NOMO-1 (cell line): ENCODE measurements around the gene S100A4.
"Not testable (repeated sequence)": the region's sequence is repeated elsewhere in the genome, so short reads cannot be mapped to it uniquely, and the experiment has no call there.

Experiments
- DNase-seq, 2 experiments: peaks; one replicate each; lab custom pipeline; 2025; ENCODE audit not compliant: unreplicated experiment in 2 of 2; lab: John Stamatoyannopoulos, UW

The S100A4 gene

DNA sequence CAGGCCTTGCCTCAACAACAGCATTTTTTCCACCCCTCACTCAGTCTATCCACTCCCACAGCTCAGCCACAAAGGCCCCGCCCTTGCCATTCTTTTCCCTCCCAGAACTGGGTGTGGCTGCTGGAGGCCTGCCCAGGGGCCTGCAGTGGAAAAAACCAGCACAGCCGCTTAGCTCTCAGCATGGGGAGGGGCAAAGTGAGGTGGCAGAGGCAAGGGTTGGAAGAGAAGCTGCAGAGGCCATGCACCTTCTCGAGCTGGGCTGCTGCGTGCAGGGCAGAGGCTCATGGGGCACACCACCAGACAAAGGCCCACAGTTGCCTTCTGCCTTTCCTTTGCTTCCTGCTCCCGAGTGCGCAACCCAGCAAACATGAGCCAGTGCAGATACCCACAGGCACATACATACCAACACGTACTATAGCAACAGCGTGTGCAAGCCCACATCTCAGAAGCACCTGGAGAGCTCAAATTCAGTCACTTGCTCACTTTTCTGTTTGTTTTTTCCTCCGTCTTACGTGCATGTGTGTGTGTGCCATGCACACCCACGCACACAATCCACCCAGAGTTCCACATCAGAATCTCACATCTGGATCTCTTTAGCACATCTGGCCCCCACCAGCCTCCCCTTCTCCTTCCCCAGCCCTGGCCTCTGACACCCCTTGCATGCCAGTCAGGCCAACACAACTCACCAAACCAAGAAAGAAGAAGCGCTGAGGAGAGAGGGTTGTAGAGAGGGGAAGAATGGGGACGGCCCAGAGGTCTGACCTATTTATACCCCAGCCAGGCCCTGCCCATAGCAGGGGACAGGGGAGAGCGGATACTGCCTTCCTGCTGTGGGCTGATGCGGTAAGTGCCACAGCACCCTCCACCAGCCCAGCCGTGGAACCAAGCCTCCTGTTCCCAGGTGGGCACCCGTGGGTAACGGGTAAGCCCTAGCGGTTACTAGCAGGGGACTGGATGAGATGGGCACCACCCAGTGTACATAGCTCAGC is at the start of gene S100A4:
Gene S100A4, minus strand, starts transcription at position 740 of the 989 bp plus-strand sequence. CDS start 1,012 bp downstream, outside the sequence.
- peak; percentile 95 to 97 for DNase-seq

DNA sequence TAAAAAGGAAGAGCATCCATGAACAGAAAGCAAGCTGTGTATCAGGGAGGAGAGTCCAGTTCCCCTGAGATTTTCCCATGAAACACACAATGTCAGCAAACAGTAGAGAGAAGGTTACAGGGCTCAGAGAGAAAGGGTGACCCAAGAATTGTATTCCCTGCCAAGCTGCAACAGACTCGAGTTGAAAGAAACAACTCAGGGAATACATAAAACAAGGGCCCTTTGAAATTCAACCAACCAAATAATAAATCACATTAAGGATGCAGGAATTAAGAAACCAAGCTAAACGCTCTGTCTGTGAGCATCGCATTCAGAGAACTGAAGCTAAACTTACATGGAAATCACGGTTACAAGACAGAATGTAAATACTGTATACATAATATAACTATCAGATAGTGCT is 47.1 kb upstream of the S100A4 start:
- DNase-seq: no peak

DNA sequence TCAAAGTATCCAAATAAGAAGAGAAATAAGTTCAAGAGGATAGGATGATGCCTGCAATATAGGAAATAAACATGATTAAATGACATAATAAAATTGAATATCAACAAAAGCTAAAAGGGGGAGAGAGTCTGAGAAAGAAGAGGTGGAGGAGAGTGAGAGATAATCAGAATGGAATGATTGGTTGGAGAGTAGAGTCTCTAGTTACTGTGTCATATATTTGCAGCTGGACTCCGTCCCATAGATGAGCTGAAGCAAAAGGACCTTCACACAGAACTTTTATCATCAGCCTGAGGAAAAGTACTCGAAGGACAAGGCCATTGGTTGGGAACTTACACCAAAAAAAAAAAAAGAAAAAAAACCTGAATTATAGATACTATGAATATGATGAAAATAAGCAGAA is 42.9 kb upstream of the S100A4 start:
- no peak for DNase-seq

DNA sequence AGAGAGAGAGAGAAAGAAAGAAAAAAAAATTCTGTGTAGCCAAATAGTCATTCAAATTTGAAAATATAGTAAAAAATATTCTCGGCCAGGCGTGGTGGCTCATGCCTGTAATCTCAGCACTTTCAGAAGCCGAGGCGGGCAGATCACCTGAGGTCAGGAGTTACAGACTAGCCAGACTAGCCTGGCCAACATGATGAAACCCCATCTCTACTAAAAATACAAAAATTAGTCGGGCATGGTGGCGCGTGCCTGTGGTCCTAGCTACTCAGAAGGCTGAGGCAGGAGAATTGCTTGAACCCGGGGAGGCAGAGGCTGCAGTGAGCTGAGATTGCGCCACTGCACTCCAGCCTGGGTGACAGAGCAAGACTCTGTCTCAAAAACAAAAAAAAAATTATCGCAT is 42.4 kb upstream of the S100A4 start:
- not testable (repeated sequence) for DNase-seq

DNA sequence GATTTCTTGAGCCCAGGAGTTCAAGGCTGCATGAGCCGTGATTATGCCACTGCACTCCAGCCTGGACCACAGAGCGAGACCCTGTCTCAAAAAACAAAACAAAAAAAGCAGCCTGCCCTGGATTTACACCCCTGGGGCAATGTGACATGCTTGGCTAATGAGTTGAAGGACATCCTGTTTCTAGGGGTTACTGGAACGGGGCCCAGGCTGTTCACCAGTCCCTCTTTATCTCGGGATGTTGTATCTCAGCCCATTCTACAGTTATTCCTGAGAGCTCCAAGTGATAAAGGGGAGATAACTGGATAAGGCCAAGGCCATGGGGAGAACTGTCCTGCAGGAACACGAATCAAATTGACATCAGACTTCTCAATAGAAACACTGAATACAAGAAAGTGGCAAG is 41.7 kb upstream of the S100A4 start:
- no peak for DNase-seq

DNA sequence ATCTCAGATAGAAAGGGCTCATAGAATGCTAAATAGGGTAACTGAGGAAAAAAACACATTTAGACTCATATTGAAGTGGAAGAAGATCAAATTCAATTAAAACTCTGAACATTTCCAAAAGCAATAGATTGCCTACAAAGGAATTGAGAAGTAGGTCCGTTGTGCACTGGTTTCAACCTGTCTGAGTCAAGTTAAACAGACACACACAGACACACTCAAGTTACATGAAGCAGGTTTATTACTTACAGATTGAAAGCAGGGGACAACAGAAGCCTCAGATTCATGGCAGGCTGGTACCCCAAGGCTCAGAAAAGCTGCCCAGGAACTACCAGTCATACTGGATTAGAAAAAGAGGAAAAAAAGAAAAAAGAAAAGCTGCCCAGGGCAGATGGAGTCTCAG is 40.7 kb upstream of the S100A4 start:
- no peak for DNase-seq

DNA sequence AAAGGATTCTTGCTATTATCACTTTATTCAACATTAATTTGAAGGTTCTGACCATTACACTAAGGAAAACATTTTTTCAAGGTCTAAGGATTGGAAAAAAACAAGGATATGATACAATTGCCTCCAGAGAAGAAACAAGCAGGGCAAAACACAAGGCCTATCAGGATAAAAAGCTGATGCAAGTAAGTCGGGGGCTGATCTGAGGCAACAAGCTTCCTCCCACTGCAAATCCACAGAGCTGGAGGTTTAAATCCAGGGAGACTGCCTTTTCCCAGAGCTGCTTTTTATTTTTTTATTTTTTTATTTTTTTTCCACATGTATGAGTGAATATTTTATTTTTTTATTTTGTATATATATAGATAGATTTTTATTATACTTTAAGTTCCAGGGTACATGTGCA is 39.4 kb upstream of the S100A4 start:
- DNase-seq: no peak

DNA sequence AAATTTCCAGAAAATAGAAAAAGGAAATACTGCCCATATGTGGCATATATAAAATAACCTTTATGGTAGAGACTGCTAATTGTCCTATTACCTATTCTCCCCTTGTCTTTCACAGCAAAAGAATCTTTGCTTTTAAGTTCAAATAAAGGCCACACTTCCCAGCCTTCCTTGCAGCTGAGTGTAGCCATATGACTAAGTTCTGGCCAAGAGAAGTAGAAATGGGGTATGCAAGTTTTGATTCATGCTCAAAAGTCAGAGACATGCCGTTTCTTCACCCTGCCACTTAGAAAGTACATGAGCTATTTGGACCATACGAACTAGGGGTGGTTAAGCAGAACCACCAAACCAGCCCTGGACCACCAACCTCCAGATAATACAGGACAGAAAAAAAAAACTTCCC is 38.4 kb upstream of the S100A4 start:
- no peak for DNase-seq

DNA sequence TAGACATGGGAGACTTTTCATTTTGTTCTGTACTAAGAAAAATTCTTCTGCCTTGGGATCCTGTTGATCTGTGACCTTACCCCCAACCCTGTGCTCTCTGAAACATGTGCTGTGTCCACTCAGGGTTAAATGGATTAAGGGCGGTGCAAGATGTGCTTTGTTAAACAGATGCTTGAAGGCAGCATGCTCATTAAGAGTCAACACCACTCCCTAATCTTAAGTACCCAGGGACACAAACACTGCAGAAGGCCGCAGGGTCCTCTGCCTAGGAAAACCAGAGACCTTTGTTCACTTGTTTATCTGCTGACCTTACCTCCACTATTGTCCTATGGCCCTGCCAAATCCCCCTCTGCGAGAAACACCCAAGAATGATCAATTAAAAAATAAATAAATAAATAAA is 37.9 kb upstream of the S100A4 start:
- DNase-seq: not testable (repeated sequence)

DNA sequence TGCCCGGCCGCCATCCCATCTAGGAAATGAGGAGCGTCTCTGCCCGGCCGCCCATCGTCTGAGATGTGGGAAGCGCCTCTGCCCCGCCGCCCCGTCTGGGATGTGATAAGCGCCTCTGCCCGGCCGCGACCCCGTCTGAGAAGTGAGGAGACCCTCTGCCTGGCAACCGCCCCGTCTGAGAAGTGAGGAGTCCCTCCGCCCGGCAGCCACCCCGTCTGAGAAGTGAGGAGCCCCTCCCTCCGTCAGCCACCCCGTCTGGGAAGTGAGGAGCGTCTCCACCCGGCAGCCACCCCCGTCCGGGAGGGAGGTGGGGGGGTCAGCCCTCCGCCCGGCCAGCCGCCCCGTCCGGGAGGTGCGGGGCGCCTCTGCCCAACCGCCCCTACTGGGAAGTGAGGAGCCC is 37.2 kb upstream of the S100A4 start:
- DNase-seq: not testable (repeated sequence)

DNA sequence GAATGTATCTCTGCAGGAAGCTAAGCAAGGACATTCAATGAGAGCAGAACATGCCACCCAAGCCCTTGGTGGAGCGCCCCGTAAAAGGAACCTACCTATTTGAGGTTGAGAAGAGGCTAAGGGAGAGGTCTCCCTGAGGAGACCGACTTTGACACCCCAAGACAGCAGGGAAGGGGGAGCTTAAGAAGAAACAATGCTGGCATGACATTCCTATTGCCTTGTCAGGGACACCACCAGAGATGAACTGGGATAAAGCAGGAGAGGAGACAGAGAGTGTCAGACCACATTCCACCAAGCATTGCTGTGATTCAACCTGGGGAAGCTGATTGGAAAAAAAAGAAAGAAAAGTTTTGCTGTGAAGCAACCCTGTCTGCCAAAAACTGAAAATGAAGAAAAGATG is 33.3 kb upstream of the S100A4 start:
- no peak for DNase-seq

DNA sequence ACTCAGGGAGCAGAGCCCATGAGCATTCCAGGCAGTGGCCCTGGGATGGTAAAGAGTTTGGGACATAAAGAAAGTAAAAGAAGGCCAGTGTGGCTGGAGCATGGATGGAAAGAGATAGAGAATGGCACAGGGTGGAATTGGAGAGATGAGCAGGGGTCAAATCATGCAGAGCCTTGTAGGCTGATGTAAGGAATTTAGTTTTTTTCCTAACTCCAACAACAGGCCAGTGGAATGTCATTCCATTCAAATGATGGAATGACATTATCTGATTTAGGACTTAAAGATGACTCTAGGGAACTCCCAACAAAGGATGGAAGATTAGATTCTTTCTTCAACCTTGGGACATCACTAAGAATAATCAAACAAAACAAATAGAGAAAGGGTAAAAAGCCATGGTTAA is 32.9 kb upstream of the S100A4 start:
- no peak for DNase-seq

DNA sequence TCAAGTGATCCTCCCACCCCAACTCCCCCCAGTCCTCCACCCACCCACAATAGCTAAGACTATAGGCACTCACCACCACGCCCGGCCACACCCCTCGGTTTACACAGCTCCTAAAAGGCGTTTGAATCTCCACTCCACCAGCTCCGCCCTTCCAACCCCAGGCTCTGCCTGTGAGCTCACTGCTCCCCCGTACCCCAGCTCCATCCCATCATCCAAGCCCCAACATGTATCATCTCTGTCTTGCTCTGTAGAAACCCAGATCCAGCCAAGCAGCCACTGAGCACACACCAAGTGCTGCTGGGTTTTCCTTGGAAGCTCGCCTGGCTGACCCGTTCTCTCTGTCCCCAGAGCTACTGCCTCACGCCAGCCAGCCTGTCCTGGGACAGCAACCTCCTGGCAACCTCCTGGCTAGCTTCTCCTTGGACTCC is 32.0 kb upstream of the S100A4 start:
- no peak for DNase-seq

DNA sequence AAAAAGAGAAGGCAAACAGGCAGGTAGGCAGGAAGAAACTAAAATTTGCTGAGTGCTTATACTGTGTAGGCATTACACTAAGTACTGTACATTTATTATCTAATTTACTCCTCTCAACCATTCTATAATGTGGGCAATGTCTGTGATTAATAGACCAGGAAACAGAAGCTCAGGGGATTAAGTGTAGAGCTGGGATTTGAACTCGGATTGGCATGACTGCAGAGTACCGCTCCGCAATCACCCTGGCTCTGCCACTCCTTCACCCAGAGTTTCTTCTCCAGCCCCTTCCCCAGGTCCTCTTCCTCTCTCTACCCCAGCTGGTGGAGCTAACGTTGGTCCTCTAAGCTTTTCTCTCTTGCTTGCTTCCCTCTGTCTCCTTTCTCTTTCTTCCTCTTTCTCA is 31.5 kb upstream of the S100A4 start:
- DNase-seq: peak in 1 of 2 experiments; percentile 52

DNA sequence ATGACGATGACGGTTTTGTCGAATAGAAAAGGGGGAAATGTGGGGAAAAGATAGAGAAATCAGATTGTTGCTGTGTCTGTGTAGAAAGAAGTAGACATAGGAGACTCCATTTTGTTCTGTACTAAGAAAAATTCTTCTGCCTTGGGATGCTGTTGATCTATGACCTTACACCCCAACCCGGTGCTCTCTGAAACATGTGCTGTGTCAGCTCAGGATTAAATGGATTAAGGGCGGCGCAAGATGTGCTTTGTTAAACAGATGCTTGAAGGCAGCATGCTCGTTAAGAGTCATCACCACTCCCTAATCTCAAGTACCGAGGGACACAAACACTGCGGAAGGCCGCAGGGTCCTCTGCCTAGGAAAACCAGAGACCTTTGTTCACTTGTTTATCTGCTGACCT is 29.9 kb upstream of the S100A4 start:
- DNase-seq: not testable (repeated sequence)

DNA sequence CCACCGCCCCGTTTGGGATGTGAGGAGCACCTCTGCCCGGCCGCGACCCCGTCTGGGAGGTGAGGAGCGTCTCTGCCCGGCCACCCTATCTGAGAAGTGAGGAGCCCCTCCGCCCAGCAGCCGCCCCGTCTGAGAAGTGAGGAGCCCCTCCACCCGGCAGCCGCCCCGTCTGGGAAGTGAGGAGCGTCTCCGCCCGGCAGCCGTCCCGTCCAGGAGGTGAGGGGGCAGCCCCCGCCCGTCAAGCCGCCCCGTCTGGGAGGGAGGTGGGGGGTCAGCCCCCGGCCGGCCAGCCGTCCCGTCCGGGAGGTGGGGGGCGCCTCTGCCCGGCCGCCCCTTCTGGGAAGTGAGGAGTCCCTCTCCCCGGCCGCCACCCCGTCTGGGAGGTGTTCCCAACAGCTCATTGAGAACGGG is 29.5 kb upstream of the S100A4 start:
- not testable (repeated sequence) for DNase-seq

DNA sequence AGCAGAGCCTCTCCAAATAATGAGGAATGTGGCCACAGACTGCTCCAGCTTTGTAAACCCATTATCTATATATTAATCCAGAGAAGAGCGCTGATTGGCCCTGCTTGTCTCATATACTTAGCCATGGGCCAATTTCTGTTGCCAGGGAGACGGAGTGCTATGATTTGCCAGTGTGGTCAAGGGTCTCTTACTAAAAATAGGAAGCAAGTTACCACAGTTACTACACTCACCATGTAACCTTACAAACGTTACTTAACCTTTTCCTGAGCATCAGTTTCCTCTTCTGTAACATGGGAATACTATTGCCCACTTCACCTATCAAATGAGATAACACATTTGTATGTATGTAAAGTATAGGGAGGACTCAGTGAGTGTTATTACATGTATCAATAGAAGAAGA is 27.7 kb upstream of the S100A4 start:
- DNase-seq: peak; percentile 53 to 81

DNA sequence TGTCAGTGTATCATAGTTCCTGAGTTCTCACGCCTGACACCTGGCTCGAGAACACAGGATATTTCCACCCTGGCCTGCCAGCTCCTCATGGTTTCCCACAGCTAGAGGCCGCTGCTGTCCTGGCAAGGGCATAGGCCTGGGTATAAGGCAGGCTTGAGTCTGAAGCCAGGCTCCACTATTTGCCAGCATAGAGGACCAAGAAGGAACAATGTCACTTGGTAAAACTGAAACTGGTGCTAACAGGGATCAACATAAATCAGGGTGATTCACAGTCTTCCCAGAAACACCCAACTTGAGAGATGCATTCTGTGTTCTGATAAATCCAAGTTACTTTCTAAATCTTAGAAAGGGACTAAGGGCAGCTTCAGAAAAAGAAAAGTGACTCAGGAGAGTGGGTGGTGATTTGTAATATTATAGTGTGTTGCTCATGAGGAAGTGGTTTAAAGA is 27.0 kb upstream of the S100A4 start:
- peak; percentile 59 to 87 for DNase-seq

DNA sequence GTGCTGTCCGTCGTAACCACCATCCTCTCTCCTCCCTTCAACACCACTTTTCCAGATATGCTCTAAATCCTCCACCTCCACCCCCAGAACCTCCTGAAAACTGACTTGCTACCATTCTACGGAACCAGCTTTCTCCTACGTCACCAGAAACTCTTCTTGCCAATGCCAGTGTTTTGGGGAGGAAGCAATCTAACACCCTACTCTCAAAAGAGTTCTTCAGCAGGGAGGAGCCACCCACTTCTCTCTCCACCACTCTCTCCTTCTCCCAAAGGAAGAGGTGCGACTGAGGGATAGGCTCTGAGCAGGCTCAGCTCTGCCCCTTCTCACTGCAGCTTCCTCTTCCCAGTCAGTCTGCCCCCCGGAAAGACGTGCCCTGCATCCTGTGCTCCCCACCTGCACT is 26.1 kb upstream of the S100A4 start:
- no peak for DNase-seq

DNA sequence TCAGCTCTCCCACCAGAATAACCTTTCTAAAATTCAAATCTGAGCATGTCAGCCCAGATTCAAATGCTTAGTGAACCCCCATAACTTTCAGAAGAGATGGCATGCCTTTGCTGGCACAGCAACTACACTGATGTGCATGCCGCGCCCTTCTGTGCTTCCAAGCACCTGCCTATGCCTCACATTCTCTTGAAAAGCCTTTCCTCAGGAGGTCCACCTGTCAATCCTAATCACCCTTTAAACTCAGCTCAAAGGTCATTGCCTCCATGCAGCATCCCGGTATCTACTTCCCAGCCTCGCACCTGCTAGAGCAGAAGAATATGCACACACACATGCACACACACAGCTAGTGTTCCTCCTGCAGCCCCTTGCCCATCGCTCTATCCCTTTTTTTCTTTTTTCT is 25.3 kb upstream of the S100A4 start:
- DNase-seq: no peak

DNA sequence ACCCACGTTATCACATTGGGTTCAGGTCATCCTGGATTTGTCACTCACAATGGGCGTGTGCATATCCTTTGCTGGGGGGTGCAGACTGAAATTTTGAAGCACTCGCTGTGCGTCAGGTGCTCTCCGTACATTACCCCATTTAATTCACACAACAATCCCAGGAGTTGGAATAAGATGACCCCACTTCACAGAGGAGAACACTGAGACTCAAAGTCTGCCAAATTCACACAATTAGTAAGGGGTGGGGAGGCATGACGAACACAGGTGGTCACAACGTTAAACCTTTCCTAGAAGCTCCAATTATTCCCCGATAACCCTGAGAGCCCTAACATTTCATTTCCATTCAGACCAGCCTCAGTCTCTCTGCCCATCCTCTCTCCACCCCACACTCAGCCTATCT is 23.9 kb upstream of the S100A4 start:
- no peak for DNase-seq

DNA sequence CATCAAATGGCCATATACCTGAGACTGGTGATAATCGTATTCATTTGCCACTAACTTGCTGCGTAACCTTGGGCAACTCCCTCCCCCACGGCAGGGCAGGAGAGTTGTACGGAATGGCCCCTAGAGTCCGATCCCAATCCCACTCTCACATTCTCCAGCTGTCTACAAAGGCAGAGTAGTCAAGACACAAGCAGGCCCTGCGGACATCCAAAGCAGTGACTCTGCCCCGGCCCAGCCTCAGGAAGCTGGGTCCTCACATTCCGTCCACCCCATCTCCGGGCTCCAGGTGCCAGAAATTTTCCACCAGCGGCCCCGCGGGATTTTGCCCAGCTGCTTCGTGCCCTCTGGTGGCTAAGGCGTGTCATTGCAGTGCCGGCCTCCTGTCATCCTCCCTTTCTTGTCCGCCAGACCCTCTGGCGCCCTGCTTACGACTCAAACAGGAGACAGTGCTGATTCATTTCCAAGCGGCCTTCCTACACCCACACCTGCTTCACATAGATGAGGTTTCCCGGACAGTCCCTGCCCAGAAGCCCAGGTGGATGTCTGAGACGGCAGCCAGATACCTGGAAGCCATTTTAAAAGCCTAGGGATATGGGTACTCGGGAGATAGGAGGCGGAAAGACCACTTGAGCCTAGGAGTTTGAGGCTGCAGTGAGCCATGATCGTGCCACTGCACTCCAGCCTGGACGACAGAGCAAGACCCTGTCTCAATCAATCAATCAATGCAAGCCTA is 22.9 kb upstream of the S100A4 start:
- peak; percentile 79 to 81 for DNase-seq
